Type B pancreatic cell (in vitro differentiated cells): ENCODE results near the gene TSPAN11. TPM values are rescaled to one million over a fixed set of nuclear protein-coding genes. Genes with fewer than 3 reads are reported as not detected.

Experiments used
- DNase-seq: peaks from one replicate; pipeline ENCODE4 v3.0.0; 2021; ENCODE audit warnings: mixed read lengths; ENCODE audit not compliant: unreplicated experiment; ENCODE audit errors: extremely low spot score
- H3K27ac Mint-ChIP-seq: 2 replicates; pipeline ENCODE4 v1.8.0; 2021; ENCODE audit warnings: mild to moderate bottlenecking, mixed read lengths
- H3K27me3 Mint-ChIP-seq: 2 replicates; pipeline ENCODE4 v1.8.0; 2021; ENCODE audit warnings: mixed read lengths
- H3K36me3 Mint-ChIP-seq: 2 replicates; pipeline ENCODE4 v1.8.0; 2021; ENCODE audit warnings: mixed read lengths
- H3K4me1 Mint-ChIP-seq: one replicate; pipeline ENCODE4 v1.8.0; 2021; ENCODE audit warnings: mixed read lengths; ENCODE audit not compliant: unreplicated experiment
- H3K4me3 Mint-ChIP-seq: 2 replicates; pipeline ENCODE4 v1.8.0; 2021; ENCODE audit warnings: mild to moderate bottlenecking, mixed read lengths
- H3K9me3 Mint-ChIP-seq: 2 replicates; pipeline ENCODE4 v1.8.0; 2021; ENCODE audit warnings: mixed read lengths
- CTCF ChIP-seq: fragments of 200-600 bp; sonication (generic); conservative IDR thresholded peaks from 2 replicates; pipeline ENCODE4 v1.5.0; 2021; ENCODE audit warnings: antibody characterized with exemption, mild to moderate bottlenecking
- total RNA-seq: library from RNA; stranded (reverse); gene quantifications from 2 replicates; pipeline ENCODE4 v1.2.1, GENCODE V29; 2021; ENCODE audit warnings: low replicate concordance

Gene TSPAN11
- total RNA-seq, 1 donor from 2014 or later = 52.3 TPM

GRCh38 chr12:30999011-30999410 lies 72.5 kb downstream of the TSPAN11 start:
- Mint-ChIP-seq H3K27me3 (peaks cover 16% of the 10 kb centered on the region), H3K4me1 (no peaks in the 10 kb centered on the region), H3K27ac (no peak overlapping the region), H3K36me3 (peaks cover 3% of the 10 kb centered on the region), H3K9me3 (no peaks in the 10 kb centered on the region), H3K4me3 (no peak overlapping the region)
- TF ChIP-seq CTCF = no peak
- DNase-seq = no peak

- DNase-seq = no peak
- Mint-ChIP-seq H3K27ac (no peak overlapping the region), H3K4me3 (no peak overlapping the region), H3K36me3 (peaks cover 3% of the 10 kb centered on the region), H3K4me1 (no peaks in the 10 kb centered on the region), H3K27me3 (peaks cover 18% of the 10 kb centered on the region), H3K9me3 (no peaks in the 10 kb centered on the region)
- TF ChIP-seq CTCF = no peak
Observed at GRCh38 chr12:30999723-31000122, 73.2 kb downstream of the TSPAN11 start.

- DNase-seq = no peak
- Mint-ChIP-seq H3K27me3 (peaks cover 18% of the 10 kb centered on the region), H3K9me3 (no peaks in the 10 kb centered on the region), H3K4me1 (no peaks in the 10 kb centered on the region), H3K36me3 (peaks cover 3% of the 10 kb centered on the region), H3K4me3 (no peak overlapping the region), H3K27ac (no peak overlapping the region)
- TF ChIP-seq CTCF = no peak
Observed at GRCh38 chr12:31000751-31001150, 74.2 kb downstream of the TSPAN11 start.

GRCh38 chr12:31001581-31002360 lies 75.2 kb downstream of the TSPAN11 start:
- no peaks in the 10 kb centered on the region for H3K36me3 Mint-ChIP-seq
- no peak for DNase-seq
- no peak for TF ChIP-seq CTCF
- no peaks in the 10 kb centered on the region for H3K9me3 Mint-ChIP-seq
- no peak overlapping the region for H3K27ac Mint-ChIP-seq
- peaks cover 18% of the 10 kb centered on the region for H3K27me3 Mint-ChIP-seq
- no peaks in the 10 kb centered on the region for H3K4me1 Mint-ChIP-seq
- H3K4me3 Mint-ChIP-seq = no peak overlapping the region

DNA sequence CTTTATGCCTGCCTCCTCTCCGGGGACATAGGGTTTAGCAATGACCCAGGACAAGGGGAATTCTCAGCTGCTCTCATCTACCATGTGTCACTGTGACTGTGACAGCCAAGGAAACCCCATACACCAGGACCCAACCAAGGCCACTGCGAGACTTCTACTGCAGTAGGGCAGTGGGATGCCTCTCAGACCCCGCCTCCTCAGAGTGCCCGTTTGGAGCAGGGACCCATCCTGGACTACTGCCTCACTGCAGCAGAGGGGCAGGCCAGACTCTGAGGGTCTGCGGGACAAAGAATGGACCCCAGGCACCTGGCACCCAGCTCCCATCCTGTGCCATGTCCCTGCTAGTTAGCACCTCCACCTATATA lies 75.8 kb downstream of the TSPAN11 start:
- no peak overlapping the region for H3K4me3 Mint-ChIP-seq
- peaks cover 18% of the 10 kb centered on the region for H3K27me3 Mint-ChIP-seq
- no peak for DNase-seq
- TF ChIP-seq CTCF = no peak
- H3K4me1 Mint-ChIP-seq = no peaks in the 10 kb centered on the region
- H3K9me3 Mint-ChIP-seq = no peaks in the 10 kb centered on the region
- no peak overlapping the region for H3K27ac Mint-ChIP-seq
- no peaks in the 10 kb centered on the region for H3K36me3 Mint-ChIP-seq

GRCh38 chr12:31002999-31003398 lies 76.5 kb downstream of the TSPAN11 start:
- Mint-ChIP-seq H3K9me3 (no peaks in the 10 kb centered on the region), H3K4me1 (peaks cover 1% of the 10 kb centered on the region), H3K27me3 (peaks cover 18% of the 10 kb centered on the region), H3K27ac (no peak overlapping the region), H3K4me3 (no peak overlapping the region), H3K36me3 (no peaks in the 10 kb centered on the region)
- DNase-seq = no peak
- TF ChIP-seq CTCF = no peak
